Sigmoid colon (tissue), 7 donors: ENCODE measurements around the gene IKZF2. TPM values are rescaled to one million over a fixed set of nuclear protein-coding genes. Genes with fewer than 3 reads are reported as not detected.

ENCODE experiments used
- DNase-seq: peaks from one replicate; pipeline ENCODE4 v3.0.0-alpha.2; 2019
- H3K27ac ChIP-seq, 4 donors: fragments of 200-600 bp; sonication (generic); one replicate each; pipeline ENCODE4 v1.5.1; 2016 to 2019; ENCODE audit warnings: mild to moderate bottlenecking in 1 of 4
- H3K27me3 ChIP-seq, 3 donors: fragments of 200-600 bp; sonication (generic); one replicate each; pipeline ENCODE4 v1.5.1; 2019; ENCODE audit warnings: mild to moderate bottlenecking in 1 of 3
- H3K36me3 ChIP-seq, 4 donors: fragments of 200-600 bp; sonication (generic); one replicate each; pipeline ENCODE4 v1.5.1; 2016 to 2019
- H3K4me1 ChIP-seq, 4 donors: fragments of 200-600 bp; sonication (generic); one replicate each; pipeline ENCODE4 v1.5.1; 2017 to 2019
- H3K4me3 ChIP-seq, 4 donors: fragments of 200-600 bp; sonication (generic); one replicate each; pipeline ENCODE4 v1.5.1; 2017 to 2019; ENCODE audit warnings: mild to moderate bottlenecking in 2 of 4, moderate library complexity in 1 of 4
- H3K9me3 ChIP-seq, 4 donors: fragments of 200-600 bp in 3 of 4; sonication (generic) in 3 of 4; one replicate each; pipeline versions ENCODE4 v1.5.1 to v1.6.1; 2013 to 2019
- EP300 ChIP-seq, 4 donors: sonication (generic); formaldehyde crosslinking; IDR thresholded peaks; one replicate each; pipeline ENCODE4 v1.6.1; 2017; ENCODE audit warnings: antibody characterized with exemption in 4 of 4
- POLR2A ChIP-seq, 2 donors: fragments of 450-650 bp; IDR thresholded peaks; one replicate each; pipeline ENCODE4 v1.6.1; 2016; ENCODE audit warnings: antibody characterized with exemption in 2 of 2, mild to moderate bottlenecking in 2 of 2, moderate library complexity in 2 of 2
- POLR2AphosphoS5 ChIP-seq, 4 donors: sonication (generic); formaldehyde crosslinking; IDR thresholded peaks; one replicate each; pipeline ENCODE4 v1.6.1; 2017; ENCODE audit warnings: antibody characterized with exemption in 4 of 4
- WGBS, 2 donors: extraction: QIAGEN DNeasy Blood & Tissue Kit; methylation state at CpG; one replicate each; pipeline ENCODE4 v1.1.7; 2013; 5-methylcytosine and 5-hydroxymethylcytosine counted together
- intact Hi-C: fragments of 100-400 bp; cut with DNase I; formaldehyde crosslinking; loops from one replicate; pipeline ENCODE4 v1.15.1; 2023
- polyA plus RNA-seq, 3 donors: library from polyadenylated mRNA; stranded (reverse); fragments of 200-250 nt; gene quantifications; one replicate each; pipeline ENCODE4 v1.2.3, GENCODE V29; 2013
- total RNA-seq, 4 donors: library from RNA; depleted of rRNA; stranded (reverse); fragments of >200 nt; gene quantifications; one replicate each; pipeline ENCODE4 v1.1.0, GENCODE V29; 2016
- TF ChIP-seq, protein P1 (sequence below), 4 experiments: fragments of 450-650 bp in 3 of 4; fragments of 200-600 bp in 1 of 4; IDR thresholded peaks; one replicate each; pipeline ENCODE4 v1.5.1; 2016 to 2019; ENCODE audit warnings: antibody characterized with exemption in 4 of 4, mild to moderate bottlenecking in 3 of 4, moderate library complexity in 2 of 4
- donor health status: healthy with polysubstance abuse.
- donor health status: Bipolar disorder and iron deficiency.
- donor health status: healthy.

Gene IKZF2
- total and polyA plus RNA-seq, 7 donors: under 0.01 to 14.9 (median 5.5) TPM

DNA sequence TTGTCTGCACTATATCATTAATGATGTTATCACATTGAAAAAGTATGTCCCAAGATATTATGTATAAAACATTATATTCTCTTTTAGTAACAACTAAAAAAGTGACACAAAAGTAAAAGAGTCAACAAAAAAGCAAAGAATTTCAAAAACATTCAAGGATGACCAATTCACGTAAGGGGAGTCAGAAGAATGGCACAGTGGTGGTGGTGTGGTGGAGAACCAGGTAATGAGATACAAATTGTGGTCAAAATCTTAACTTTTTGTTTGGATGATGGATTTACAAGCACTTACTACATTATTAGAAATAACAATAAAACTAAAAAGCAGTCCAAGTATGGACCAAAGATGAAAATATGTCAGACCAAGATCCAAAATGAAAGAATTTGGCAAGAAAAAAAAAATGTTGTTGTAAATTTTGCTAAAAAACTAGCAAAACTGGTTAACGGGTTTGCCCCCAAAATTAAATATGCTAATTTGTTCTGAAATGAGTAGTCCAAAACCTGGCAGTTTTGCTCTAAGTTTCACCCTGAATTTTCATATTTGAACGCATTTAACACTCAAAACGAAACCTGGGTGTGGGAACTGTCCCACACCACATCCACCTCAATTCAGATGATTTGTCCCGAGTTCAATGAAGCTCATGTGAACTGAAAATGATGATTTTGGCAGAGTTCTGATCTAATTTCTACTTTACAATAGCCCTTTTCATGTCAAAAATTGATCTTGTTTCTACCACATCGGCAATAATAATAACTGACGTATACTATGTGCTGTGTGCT, 135.8 kb downstream of the IKZF2 start:
- TF ChIP-seq, protein P1, sequence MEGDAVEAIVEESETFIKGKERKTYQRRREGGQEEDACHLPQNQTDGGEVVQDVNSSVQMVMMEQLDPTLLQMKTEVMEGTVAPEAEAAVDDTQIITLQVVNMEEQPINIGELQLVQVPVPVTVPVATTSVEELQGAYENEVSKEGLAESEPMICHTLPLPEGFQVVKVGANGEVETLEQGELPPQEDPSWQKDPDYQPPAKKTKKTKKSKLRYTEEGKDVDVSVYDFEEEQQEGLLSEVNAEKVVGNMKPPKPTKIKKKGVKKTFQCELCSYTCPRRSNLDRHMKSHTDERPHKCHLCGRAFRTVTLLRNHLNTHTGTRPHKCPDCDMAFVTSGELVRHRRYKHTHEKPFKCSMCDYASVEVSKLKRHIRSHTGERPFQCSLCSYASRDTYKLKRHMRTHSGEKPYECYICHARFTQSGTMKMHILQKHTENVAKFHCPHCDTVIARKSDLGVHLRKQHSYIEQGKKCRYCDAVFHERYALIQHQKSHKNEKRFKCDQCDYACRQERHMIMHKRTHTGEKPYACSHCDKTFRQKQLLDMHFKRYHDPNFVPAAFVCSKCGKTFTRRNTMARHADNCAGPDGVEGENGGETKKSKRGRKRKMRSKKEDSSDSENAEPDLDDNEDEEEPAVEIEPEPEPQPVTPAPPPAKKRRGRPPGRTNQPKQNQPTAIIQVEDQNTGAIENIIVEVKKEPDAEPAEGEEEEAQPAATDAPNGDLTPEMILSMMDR (IDR thresholded peaks at IDR 0.05): no peak
- TF ChIP-seq POLR2AphosphoS5 (IDR thresholded peaks at IDR 0.05) (no peak), POLR2A (IDR thresholded peaks at IDR 0.05) (no peak), EP300 (IDR thresholded peaks at IDR 0.05) (no peak)
- H3K27ac ChIP-seq: no peak overlapping the region
- DNase-seq: no peak
- WGBS, 2 donors: 75 to 86% methylated on average over 7 of the region's 7 CpGs
- H3K4me3 ChIP-seq: no peak overlapping the region
- H3K4me1 ChIP-seq: peaks cover 0 to 11% (median 2%) of the 10 kb centered on the region in 4 donors
- H3K36me3 ChIP-seq: peaks cover 0 to 4% (median 0%) of the 10 kb centered on the region in 4 donors
- no peaks in the 10 kb centered on the region for H3K9me3 ChIP-seq
- intact Hi-C loops: no loop called here
- no peaks in the 10 kb centered on the region for H3K27me3 ChIP-seq

DNA sequence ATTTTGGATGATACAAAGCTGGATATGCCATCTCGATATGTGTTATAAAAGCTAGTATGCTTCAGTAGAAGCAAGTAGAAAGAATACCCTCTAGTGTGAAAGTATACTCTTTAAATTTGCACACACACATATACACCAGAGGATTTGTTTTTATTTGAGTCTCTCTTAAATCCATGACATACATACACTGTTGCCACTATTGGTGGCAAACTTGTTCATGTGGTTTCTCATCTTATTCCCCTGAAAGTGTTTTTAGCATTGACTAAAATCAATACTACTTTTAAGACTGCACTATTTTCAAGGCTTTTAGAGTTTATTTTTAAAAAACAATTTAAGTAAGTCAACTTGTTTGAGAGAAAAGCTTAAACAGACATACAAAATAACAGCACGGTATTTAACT, 137.4 kb downstream of the IKZF2 start:
- peaks cover 0 to 3% (median 0%) of the 10 kb centered on the region in 4 donors for H3K36me3 ChIP-seq
- TF ChIP-seq EP300 (IDR thresholded peaks at IDR 0.05): no peak
- no peak overlapping the region for H3K4me3 ChIP-seq
- intact Hi-C loops: no loop called here
- no peak overlapping the region for H3K27ac ChIP-seq
- 89 to 94% methylated on average over 2 of the region's 2 CpGs for WGBS, 2 donors
- no peaks in the 10 kb centered on the region for H3K9me3 ChIP-seq
- no peaks in the 10 kb centered on the region for H3K27me3 ChIP-seq
- no peak for DNase-seq
- peaks cover 0 to 11% (median 2%) of the 10 kb centered on the region in 4 donors for H3K4me1 ChIP-seq

DNA sequence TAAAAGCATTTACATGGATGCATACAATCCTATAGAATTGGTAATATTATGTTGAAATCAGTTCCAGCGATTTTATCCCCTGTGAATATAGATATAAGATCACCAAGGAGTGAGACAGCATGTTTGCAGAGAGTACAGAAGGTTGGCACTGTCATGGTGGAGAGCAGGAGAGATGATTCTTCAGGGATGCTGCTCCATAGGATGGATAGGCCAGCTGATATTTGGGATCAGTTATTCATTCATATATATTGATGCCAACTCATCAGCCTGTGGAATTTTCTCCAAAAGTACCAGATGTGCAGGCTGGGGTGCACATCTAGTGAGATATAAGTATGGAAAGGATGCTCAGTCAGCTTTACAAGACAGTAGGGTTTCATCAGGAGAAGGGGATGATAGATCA, 139.9 kb downstream of the IKZF2 start:
- TF ChIP-seq POLR2AphosphoS5 (IDR thresholded peaks at IDR 0.05) (no peak), EP300 (IDR thresholded peaks at IDR 0.05) (no peak), POLR2A (IDR thresholded peaks at IDR 0.05) (no peak)
- TF ChIP-seq, protein P1 (IDR thresholded peaks at IDR 0.05): no peak
- no peak for DNase-seq
- WGBS, 2 donors: 93 to 99% methylated on average over 1 of the region's 1 CpG
- no peaks in the 10 kb centered on the region for H3K27me3 ChIP-seq
- H3K36me3 ChIP-seq: peaks cover 0 to 13% (median 0%) of the 10 kb centered on the region in 4 donors
- intact Hi-C loops: no loop called here
- peaks cover 0 to 11% (median 2%) of the 10 kb centered on the region in 4 donors for H3K4me1 ChIP-seq
- H3K27ac ChIP-seq: no peak overlapping the region
- H3K9me3 ChIP-seq: no peaks in the 10 kb centered on the region
- H3K4me3 ChIP-seq: no peak overlapping the region

DNA sequence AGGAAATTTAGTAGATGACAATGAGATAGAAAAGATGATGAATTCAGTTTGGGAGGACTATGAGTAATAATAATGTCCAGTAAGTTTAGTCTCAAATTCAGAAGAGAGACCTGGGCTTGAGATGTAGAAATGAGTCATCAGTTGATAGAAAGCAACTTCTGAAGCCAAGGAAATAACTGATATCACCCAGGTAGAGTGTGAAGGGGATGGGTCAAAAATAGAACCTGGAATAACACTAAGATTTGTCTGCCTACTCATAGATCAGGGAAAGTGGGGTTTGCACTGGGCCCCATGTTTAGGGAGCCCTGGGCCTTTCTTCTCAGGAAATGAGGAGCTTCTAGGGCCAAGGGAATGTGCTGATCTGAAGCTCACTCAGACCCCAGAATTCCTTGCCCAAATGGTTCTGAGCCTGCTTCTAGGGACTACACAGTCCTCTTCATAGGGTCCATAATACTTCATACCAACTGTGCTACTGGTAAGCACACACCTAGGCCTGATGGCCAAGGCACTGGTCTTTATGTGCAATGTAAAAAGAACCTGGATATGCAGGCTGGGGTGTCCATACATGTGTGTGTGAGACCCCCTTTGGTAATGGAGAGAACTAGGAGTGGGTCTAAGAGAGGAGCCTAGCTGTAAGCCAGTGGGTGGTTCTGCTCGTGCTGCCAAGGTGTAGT, 141.2 kb downstream of the IKZF2 start:
- Histone ChIP-seq H3K4me1 (peaks cover 0 to 11% (median 2%) of the 10 kb centered on the region in 4 donors), H3K9me3 (no peaks in the 10 kb centered on the region), H3K27ac (no peak overlapping the region), H3K4me3 (no peak overlapping the region), H3K27me3 (no peaks in the 10 kb centered on the region), H3K36me3 (peaks cover 0 to 13% (median 0%) of the 10 kb centered on the region in 4 donors)
- no peak for DNase-seq
- intact Hi-C loops: no loop called here
- 92 to 97% methylated on average over 1 of the region's 1 CpG for WGBS, 2 donors
- TF ChIP-seq, protein P1 (IDR thresholded peaks at IDR 0.05): no peak
- TF ChIP-seq POLR2AphosphoS5 (IDR thresholded peaks at IDR 0.05): no peak
- no peak for TF ChIP-seq EP300 (IDR thresholded peaks at IDR 0.05)
- TF ChIP-seq POLR2A (IDR thresholded peaks at IDR 0.05): no peak

DNA sequence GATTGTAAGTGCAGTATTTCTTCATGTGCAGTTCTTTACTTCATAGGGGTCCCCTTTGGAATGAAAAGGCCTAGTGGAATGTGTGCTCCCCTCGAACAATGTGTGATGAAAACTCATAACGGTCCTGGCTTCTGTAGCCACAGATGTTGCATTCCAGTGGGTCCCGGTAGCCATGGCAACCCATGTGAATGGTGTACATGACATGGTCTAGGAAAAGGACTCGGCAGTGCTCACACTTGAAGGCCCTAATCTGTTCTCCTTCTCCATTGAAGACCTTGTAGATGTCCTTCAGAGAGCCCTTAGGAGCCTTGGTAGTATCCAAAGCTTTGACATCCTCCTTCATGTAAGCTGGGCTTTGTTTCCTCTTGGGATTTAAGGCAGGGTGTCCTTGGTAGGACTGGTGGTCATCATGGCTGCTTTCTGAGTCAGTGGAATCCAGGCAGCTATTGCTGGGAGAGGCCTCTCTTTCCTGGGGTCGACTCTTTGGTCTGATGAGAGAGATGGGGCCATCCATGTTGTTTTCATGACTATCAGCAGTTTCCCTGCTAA, 144.0 kb downstream of the IKZF2 start:
- intact Hi-C loops: no loop called here
- Histone ChIP-seq H3K27ac (no peak overlapping the region), H3K4me1 (peaks cover 0 to 3% (median 1%) of the 10 kb centered on the region in 4 donors), H3K4me3 (no peak overlapping the region), H3K36me3 (peaks cover 0 to 13% (median 0%) of the 10 kb centered on the region in 4 donors), H3K9me3 (no peaks in the 10 kb centered on the region), H3K27me3 (no peaks in the 10 kb centered on the region)
- TF ChIP-seq POLR2A (IDR thresholded peaks at IDR 0.05): no peak
- TF ChIP-seq EP300 (IDR thresholded peaks at IDR 0.05): no peak
- TF ChIP-seq POLR2AphosphoS5 (IDR thresholded peaks at IDR 0.05): no peak
- TF ChIP-seq, protein P1 (IDR thresholded peaks at IDR 0.05): no peak
- WGBS, 2 donors: 89 to 92% methylated on average over 5 of the region's 5 CpGs
- no peak for DNase-seq
